SU-DHL-6 (cell line): ENCODE measurements around the gene CNTN5.

ENCODE experiments used
- H2AFZ ChIP-seq: fragments of 200-600 bp; sonication (generic); 2 replicates; pipeline ENCODE4 v1.6.1; 2014; ENCODE audit warnings: low read depth, mild to moderate bottlenecking, moderate library complexity, mixed read lengths, antibody characterized with exemption, low read length; ENCODE audit not compliant: severe bottlenecking
- H3F3A ChIP-seq: fragments of 200-600 bp; shearing (Covaris generic); 2 replicates; pipeline ENCODE4 v1.6.0; 2016; ENCODE audit warnings: antibody characterized with exemption, mild to moderate bottlenecking; ENCODE audit not compliant: insufficient read depth
- H3K27ac ChIP-seq: fragments of 200-600 bp; sonication (generic); 2 replicates; pipeline ENCODE4 v1.5.1; 2016; ENCODE audit warnings: low read depth, mild to moderate bottlenecking, low read length, moderate library complexity, mixed read lengths
- H3K27me3 ChIP-seq: fragments of 200-600 bp; sonication (generic), shearing (Covaris generic); 2 replicates; pipeline ENCODE4 v1.6.0; 2014; ENCODE audit warnings: mild to moderate bottlenecking, low read length
- H3K36me3 ChIP-seq: fragments of 200-600 bp; sonication (generic); 2 replicates; pipeline ENCODE4 v1.6.1; 2014; ENCODE audit warnings: mild to moderate bottlenecking, low read length, mixed read lengths
- H3K4me2 ChIP-seq: fragments of 300-600, 200-600 bp; shearing (Covaris generic), sonication (generic); 2 replicates; pipeline ENCODE4 v1.6.0; 2014; ENCODE audit warnings: low read length, low read depth, mild to moderate bottlenecking; ENCODE audit not compliant: poor library complexity, severe bottlenecking
- H3K4me3 ChIP-seq: fragments of 200-600 bp; sonication (generic); 2 replicates; pipeline ENCODE4 v1.5.1; 2014; ENCODE audit warnings: antibody characterized with exemption, low read length, mild to moderate bottlenecking, mixed read lengths; ENCODE audit not compliant: insufficient read depth, poor library complexity, severe bottlenecking
- H3K79me2 ChIP-seq: fragments of 200-600 bp; sonication (generic); 2 replicates; pipeline ENCODE4 v1.6.1; 2014; ENCODE audit warnings: mild to moderate bottlenecking, low read length, moderate library complexity; ENCODE audit not compliant: insufficient read depth
- H3K9ac ChIP-seq: fragments of 200-600 bp; sonication (generic); 2 replicates; pipeline ENCODE4 v1.7.0; 2014; ENCODE audit warnings: mild to moderate bottlenecking, low read length
- H3K9me2 ChIP-seq: fragments of 200-600 bp; sonication (generic); replicated peaks from 2 replicates; pipeline ENCODE4 v1.6.1; 2014; ENCODE audit warnings: low read length; ENCODE audit not compliant: insufficient read depth
- H3K9me3 ChIP-seq: fragments of 200-600 bp; sonication (generic); 2 replicates; pipeline ENCODE4 v1.6.1; 2014; ENCODE audit warnings: low read length, mixed read lengths; ENCODE audit not compliant: insufficient read depth
- H4K20me1 ChIP-seq: fragments of 200-600 bp; sonication (generic); 2 replicates; pipeline ENCODE4 v1.6.1; 2014; ENCODE audit warnings: low read depth, mild to moderate bottlenecking, antibody characterized with exemption, low read length, moderate library complexity, mixed read lengths
- EZH2phosphoT487 ChIP-seq: fragments of 200-600 bp; sonication (generic), shearing (Covaris generic); conservative IDR thresholded peaks from 2 replicates; pipeline ENCODE4 v1.6.1; 2018; ENCODE audit warnings: mild to moderate bottlenecking, antibody characterized with exemption, low read length, moderate library complexity, mixed read lengths
- TF ChIP-seq, protein P1 (sequence below): fragments of 200-600 bp; sonication (generic); IDR thresholded peaks from one replicate; pipeline ENCODE4 v1.5.1; 2017; ENCODE audit warnings: antibody characterized with exemption, mild to moderate bottlenecking, low read length, moderate library complexity; ENCODE audit not compliant: insufficient read depth, poor library complexity, severe bottlenecking

CNTN5 gene

GRCh38 chr11:99884750-99885149 lies 864.0 kb downstream of the CNTN5 start:
- Histone ChIP-seq H4K20me1 (no peaks in the 10 kb centered on the region), H3K4me2 (no peak overlapping the region), H3K9ac (no peak overlapping the region), H3K79me2 (no peaks in the 10 kb centered on the region), H3K27ac (no peak overlapping the region), H3K36me3 (no peaks in the 10 kb centered on the region), H3K27me3 (no peaks in the 10 kb centered on the region), H3K9me2 (no peaks in the 10 kb centered on the region), H3K4me3 (no peak overlapping the region), H3K9me3 (no peaks in the 10 kb centered on the region), H2AFZ (no peak overlapping the region), H3F3A (no peaks in the 10 kb centered on the region)
- no peak for TF ChIP-seq EZH2phosphoT487
- TF ChIP-seq, protein P1, sequence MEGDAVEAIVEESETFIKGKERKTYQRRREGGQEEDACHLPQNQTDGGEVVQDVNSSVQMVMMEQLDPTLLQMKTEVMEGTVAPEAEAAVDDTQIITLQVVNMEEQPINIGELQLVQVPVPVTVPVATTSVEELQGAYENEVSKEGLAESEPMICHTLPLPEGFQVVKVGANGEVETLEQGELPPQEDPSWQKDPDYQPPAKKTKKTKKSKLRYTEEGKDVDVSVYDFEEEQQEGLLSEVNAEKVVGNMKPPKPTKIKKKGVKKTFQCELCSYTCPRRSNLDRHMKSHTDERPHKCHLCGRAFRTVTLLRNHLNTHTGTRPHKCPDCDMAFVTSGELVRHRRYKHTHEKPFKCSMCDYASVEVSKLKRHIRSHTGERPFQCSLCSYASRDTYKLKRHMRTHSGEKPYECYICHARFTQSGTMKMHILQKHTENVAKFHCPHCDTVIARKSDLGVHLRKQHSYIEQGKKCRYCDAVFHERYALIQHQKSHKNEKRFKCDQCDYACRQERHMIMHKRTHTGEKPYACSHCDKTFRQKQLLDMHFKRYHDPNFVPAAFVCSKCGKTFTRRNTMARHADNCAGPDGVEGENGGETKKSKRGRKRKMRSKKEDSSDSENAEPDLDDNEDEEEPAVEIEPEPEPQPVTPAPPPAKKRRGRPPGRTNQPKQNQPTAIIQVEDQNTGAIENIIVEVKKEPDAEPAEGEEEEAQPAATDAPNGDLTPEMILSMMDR, result no peak

DNA sequence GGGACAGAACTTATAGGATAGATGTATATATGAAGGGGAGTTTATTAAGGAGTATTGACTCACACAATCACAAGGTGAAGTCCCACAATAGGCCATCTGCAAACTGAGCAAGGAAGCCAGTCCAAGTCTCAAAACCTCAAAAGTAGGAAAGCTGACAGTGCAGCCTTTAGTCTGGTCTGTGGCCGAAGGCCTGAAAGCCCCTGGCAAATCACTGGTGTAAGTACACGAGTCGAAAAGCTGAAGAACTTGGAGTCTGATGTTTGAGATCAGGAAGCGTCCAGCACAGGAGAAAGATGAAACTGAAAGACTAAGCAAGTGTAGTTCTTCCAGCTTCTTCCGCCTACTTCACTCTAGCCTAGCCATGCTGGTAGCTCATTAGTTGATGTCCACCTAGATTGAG lies 866.7 kb downstream of the CNTN5 start:
- no peak overlapping the region for H2AFZ ChIP-seq
- no peak overlapping the region for H3K9ac ChIP-seq
- H4K20me1 ChIP-seq, result no peaks in the 10 kb centered on the region
- H3K36me3 ChIP-seq, result no peaks in the 10 kb centered on the region
- no peaks in the 10 kb centered on the region for H3K9me3 ChIP-seq
- TF ChIP-seq, protein P1, result no peak
- no peak for TF ChIP-seq EZH2phosphoT487
- no peaks in the 10 kb centered on the region for H3K79me2 ChIP-seq
- H3K27me3 ChIP-seq, result no peaks in the 10 kb centered on the region
- no peak overlapping the region for H3K4me3 ChIP-seq
- no peak overlapping the region for H3K4me2 ChIP-seq
- no peak overlapping the region for H3K27ac ChIP-seq
- H3K9me2 ChIP-seq, result no peaks in the 10 kb centered on the region
- H3F3A ChIP-seq, result no peaks in the 10 kb centered on the region

- Histone ChIP-seq H2AFZ (no peak overlapping the region), H4K20me1 (no peaks in the 10 kb centered on the region), H3K27me3 (no peaks in the 10 kb centered on the region), H3K4me2 (no peak overlapping the region), H3K36me3 (no peaks in the 10 kb centered on the region), H3K9me2 (no peaks in the 10 kb centered on the region), H3K9ac (no peak overlapping the region), H3K9me3 (no peaks in the 10 kb centered on the region), H3K4me3 (no peak overlapping the region), H3K27ac (no peak overlapping the region), H3F3A (no peaks in the 10 kb centered on the region), H3K79me2 (no peaks in the 10 kb centered on the region)
- no peak for TF ChIP-seq EZH2phosphoT487
- TF ChIP-seq, protein P1, result no peak
These were observed 873.1 kb downstream of the CNTN5 start for GRCh38 chr11:99893811-99894210.

DNA sequence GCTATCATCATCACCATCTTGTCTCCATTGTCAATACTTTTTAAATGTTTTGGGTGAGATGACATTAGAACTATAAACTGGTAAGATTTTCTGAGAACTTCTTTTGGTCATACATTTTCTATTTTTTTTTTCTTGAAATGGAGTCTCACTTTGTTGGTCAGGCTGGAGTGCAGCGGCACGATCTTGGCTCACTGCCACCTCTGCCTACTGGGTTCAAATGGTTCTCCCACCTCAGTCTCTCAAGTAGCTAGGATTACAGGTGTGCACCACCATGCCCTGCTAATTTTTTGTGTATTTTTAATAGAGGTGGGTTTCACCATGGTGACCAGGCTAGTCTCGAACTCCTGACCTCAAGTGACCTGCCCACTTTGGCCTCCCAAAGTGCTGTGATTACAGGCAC lies 880.4 kb downstream of the CNTN5 start:
- Histone ChIP-seq H3K9me3 (no peaks in the 10 kb centered on the region), H3K4me3 (no peak overlapping the region), H3K27ac (no peak overlapping the region), H2AFZ (no peak overlapping the region), H3K79me2 (no peaks in the 10 kb centered on the region), H3K9ac (no peak overlapping the region), H3K36me3 (no peaks in the 10 kb centered on the region), H3K27me3 (no peaks in the 10 kb centered on the region), H4K20me1 (no peaks in the 10 kb centered on the region), H3F3A (no peaks in the 10 kb centered on the region), H3K9me2 (no peaks in the 10 kb centered on the region), H3K4me2 (no peak overlapping the region)
- TF ChIP-seq EZH2phosphoT487, result no peak
- TF ChIP-seq, protein P1, result no peak
